Measurements from ENCODE around the gene HERPUD2. TPM values are rescaled to one million over a fixed set of nuclear protein-coding genes. Genes with fewer than 3 reads are reported as not detected.

The HERPUD2 gene
- total RNA-seq, 1 donor from 2014 or later, result 43.7 TPM

DNA sequence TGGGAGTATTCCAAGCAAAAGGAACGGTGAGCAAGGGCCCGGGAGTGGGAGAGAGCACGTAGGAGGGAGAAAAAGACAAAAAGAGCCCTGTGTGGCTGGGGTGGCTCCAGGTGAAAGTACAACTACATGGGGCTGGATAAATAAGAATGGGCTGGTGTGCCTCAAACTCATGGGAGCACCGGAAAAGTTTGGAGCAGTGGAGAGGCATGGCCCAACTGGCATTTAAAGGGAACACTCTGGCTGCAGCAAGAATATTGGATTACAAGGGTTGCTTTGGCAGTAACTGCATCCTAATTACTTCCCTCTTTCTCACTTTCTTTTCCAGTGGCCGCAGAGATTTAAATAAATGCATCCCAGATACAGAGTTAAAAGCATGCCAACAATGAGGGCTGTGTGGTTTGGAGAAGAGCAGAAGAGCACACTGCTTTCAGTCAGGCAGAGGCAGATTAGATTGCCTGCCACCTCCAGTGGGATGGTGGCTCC lies 39.1 kb upstream of the HERPUD2 start:
- Histone ChIP-seq H3K9ac (no peak overlapping the region), H3F3A (ENCODE audit: low read depth) (no peaks in the 10 kb centered on the region), H3K4me2 (peak overlapping the region; percentile 19), H3K27me3 (no peaks in the 10 kb centered on the region), H3K9me3 (ENCODE audit: low read depth) (no peaks in the 10 kb centered on the region), H3K4me1 (peaks cover 15% of the 10 kb centered on the region), H3K36me3 (no peaks in the 10 kb centered on the region), H2AFZ (replicated peaks) (peak overlapping the region; percentile 71), H3K79me2 (ENCODE audit: low read depth) (no peaks in the 10 kb centered on the region), H4K20me1 (ENCODE audit: low read depth) (no peaks in the 10 kb centered on the region), H3K4me3 (no peak overlapping the region), H3K27ac (no peak overlapping the region)
- DNase-seq (ENCODE audit: low spot score), result no peak
- Mint-ChIP-seq H3K27me3 (ENCODE audit: insufficient read depth, low read depth) (no peaks in the 10 kb centered on the region), H3K9me3 (no peaks in the 10 kb centered on the region), H3K27ac (no peak overlapping the region), H3K4me3 (no peak overlapping the region), H3K4me1 (peaks cover 4% of the 10 kb centered on the region), H3K36me3 (no peaks in the 10 kb centered on the region)
- no peak for TF ChIP-seq EZH2 (IDR thresholded peaks at IDR 0.05)
- no peak for TF ChIP-seq CTCF (IDR thresholded peaks at IDR 0.05)
- no peak for TF ChIP-seq EZH2phosphoT487 (IDR thresholded peaks at IDR 0.05)

- no peaks in the 10 kb centered on the region for H3K9me3 Mint-ChIP-seq
- H2AFZ ChIP-seq (replicated peaks), result no peak overlapping the region
- no peak overlapping the region for H3K4me3 Mint-ChIP-seq
Observed at GRCh38 chr7:35731349-35731748, 36.4 kb upstream of the HERPUD2 start.

DNA sequence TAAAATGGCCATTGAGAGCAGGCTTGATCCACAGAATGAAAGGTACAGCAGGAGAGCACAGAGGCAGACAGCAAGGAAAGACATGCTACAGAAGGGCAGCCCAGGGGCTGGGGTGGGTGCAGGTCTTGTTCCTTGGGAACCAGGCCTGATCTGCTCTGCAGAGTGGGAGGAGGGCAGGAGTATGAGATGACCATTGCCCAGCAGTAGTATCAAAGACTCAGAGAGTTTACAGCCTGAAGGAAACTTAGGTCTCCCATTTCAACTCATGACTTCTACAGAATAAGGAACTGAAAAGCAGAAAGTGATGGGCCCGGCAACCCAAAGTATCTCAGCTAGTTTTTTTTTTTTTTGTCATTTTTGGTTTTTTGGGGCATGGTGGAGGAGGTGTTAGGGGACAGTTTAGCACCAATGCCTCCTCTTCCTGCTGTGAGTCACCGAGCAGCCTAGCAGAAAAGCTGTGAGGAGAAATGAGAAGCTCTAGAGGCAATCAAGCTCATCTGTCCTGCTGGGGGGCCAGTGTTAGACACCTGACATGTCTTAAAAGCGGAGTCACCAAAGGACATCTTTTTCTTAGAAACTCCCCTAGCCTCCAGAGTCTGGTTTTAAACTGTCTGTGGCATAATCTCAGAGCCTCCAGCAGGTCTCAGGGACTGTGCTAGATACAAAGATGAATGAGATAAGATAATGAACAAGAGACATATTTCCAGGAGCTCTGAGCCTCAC lies 34.3 kb upstream of the HERPUD2 start:
- Histone ChIP-seq H4K20me1 (ENCODE audit: low read depth) (no peaks in the 10 kb centered on the region), H3K27ac (no peak overlapping the region), H3K4me3 (no peak overlapping the region), H3K4me1 (peaks cover 6% of the 10 kb centered on the region), H3K4me2 (no peak overlapping the region), H3F3A (ENCODE audit: low read depth) (no peaks in the 10 kb centered on the region), H3K9ac (no peak overlapping the region), H3K9me3 (ENCODE audit: low read depth) (no peaks in the 10 kb centered on the region), H2AFZ (replicated peaks) (no peak overlapping the region), H3K27me3 (no peaks in the 10 kb centered on the region), H3K36me3 (no peaks in the 10 kb centered on the region), H3K79me2 (ENCODE audit: low read depth) (no peaks in the 10 kb centered on the region)
- H3K4me1 Mint-ChIP-seq, result peaks cover 4% of the 10 kb centered on the region
- H3K4me3 Mint-ChIP-seq, result no peak overlapping the region
- H3K9me3 Mint-ChIP-seq, result peaks cover 2% of the 10 kb centered on the region
- no peak overlapping the region for H3K27ac Mint-ChIP-seq
- no peaks in the 10 kb centered on the region for H3K36me3 Mint-ChIP-seq
- TF ChIP-seq CTCF (IDR thresholded peaks at IDR 0.05) (no peak), EZH2phosphoT487 (IDR thresholded peaks at IDR 0.05) (no peak), EZH2 (IDR thresholded peaks at IDR 0.05) (no peak)
- DNase-seq (ENCODE audit: low spot score), result no peak
- H3K27me3 Mint-ChIP-seq (ENCODE audit: insufficient read depth, low read depth), result no peaks in the 10 kb centered on the region

More at GRCh38 chr7:35731349-35731748, 36.4 kb upstream of the HERPUD2 start:
- H3K9ac ChIP-seq, result no peak overlapping the region
- no peak overlapping the region for H3K4me2 ChIP-seq
- Mint-ChIP-seq H3K27ac (no peak overlapping the region), H3K36me3 (no peaks in the 10 kb centered on the region), H3K4me1 (peaks cover 4% of the 10 kb centered on the region), H3K27me3 (ENCODE audit: insufficient read depth, low read depth) (no peaks in the 10 kb centered on the region)
- no peak for DNase-seq (ENCODE audit: low spot score)
- no peaks in the 10 kb centered on the region for H3K27me3 ChIP-seq
- TF ChIP-seq CTCF (IDR thresholded peaks at IDR 0.05) (no peak), EZH2 (IDR thresholded peaks at IDR 0.05) (no peak), EZH2phosphoT487 (IDR thresholded peaks at IDR 0.05) (no peak)
- H3K4me1 ChIP-seq, result peaks cover 15% of the 10 kb centered on the region
- H3K9me3 ChIP-seq (ENCODE audit: low read depth), result no peaks in the 10 kb centered on the region
- H3K4me3 ChIP-seq, result no peak overlapping the region
- H3K27ac ChIP-seq, result no peak overlapping the region
- H3K36me3 ChIP-seq, result no peaks in the 10 kb centered on the region
- no peaks in the 10 kb centered on the region for H3F3A ChIP-seq (ENCODE audit: low read depth)
- H3K79me2 ChIP-seq (ENCODE audit: low read depth), result no peaks in the 10 kb centered on the region
- no peaks in the 10 kb centered on the region for H4K20me1 ChIP-seq (ENCODE audit: low read depth)

All from neural progenitor cell (in vitro differentiated cells).